AG09309 (cell line): ENCODE data around the gene IRAG1.
A peak's percentile ranks its signal among the peaks of the same experiment; 100 is the strongest.

Experiments
- DNase-seq: peaks from one replicate; pipeline ENCODE4 v3.0.0-alpha.2; 2010; ENCODE audit warnings: low read depth
- H3K4me3 ChIP-seq: 2 replicates; pipeline ENCODE4 v1.5.1; 2011; ENCODE audit warnings: mild to moderate bottlenecking, low read depth, low read length, moderate library complexity; ENCODE audit not compliant: control insufficient read depth
- TF ChIP-seq, protein P1 (sequence below): IDR thresholded peaks from 2 replicates; pipeline ENCODE4 v1.5.1; 2011; ENCODE audit warnings: mild to moderate bottlenecking, low read depth, low read length, inconsistent platforms; ENCODE audit not compliant: insufficient read depth, control insufficient read depth; ENCODE audit errors: missing control alignments

The IRAG1 gene, protein sequence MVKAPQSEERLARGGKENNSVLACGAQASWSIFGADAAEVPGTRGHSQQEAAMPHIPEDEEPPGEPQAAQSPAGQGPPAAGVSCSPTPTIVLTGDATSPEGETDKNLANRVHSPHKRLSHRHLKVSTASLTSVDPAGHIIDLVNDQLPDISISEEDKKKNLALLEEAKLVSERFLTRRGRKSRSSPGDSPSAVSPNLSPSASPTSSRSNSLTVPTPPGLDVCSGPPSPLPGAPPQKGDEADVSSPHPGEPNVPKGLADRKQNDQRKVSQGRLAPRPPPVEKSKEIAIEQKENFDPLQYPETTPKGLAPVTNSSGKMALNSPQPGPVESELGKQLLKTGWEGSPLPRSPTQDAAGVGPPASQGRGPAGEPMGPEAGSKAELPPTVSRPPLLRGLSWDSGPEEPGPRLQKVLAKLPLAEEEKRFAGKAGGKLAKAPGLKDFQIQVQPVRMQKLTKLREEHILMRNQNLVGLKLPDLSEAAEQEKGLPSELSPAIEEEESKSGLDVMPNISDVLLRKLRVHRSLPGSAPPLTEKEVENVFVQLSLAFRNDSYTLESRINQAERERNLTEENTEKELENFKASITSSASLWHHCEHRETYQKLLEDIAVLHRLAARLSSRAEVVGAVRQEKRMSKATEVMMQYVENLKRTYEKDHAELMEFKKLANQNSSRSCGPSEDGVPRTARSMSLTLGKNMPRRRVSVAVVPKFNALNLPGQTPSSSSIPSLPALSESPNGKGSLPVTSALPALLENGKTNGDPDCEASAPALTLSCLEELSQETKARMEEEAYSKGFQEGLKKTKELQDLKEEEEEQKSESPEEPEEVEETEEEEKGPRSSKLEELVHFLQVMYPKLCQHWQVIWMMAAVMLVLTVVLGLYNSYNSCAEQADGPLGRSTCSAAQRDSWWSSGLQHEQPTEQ

DNA sequence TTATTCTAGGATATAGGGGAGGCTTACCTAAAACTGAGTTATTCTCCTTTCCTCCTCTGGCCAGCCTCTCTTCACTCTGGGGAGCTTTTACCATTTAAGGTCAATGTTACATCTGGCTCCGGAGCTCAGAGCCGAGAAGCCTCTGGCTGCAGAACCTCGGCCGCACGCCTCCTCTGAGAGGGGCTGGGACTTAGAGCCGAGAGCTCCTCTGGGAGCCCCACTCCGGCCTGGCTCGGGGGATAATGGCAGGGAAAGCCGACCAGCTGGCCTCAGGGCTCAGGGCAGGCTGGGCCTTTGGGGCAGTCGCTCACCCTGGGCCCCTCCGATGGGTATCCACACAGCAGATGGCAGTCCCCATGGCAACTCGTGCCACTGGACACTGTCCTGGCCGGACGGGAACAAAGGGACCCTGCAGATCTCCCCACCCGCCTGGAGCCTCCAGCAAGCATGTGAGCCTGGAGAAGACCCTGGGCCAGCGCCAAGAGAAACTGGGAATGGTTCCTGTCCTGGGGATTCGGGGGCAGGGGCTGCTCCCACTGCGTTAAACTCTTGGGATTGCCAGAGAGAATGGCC lies at the start of gene IRAG1:
Gene IRAG1 (minus strand): TSS at position 247 of the 573 bp plus-strand sequence. CDS start 153 bp downstream, at position 94.
- H3K4me3 ChIP-seq, result peak within 1 kb of the TSS; percentile 25
- DNase-seq, result no peak
- TF ChIP-seq, protein P1, sequence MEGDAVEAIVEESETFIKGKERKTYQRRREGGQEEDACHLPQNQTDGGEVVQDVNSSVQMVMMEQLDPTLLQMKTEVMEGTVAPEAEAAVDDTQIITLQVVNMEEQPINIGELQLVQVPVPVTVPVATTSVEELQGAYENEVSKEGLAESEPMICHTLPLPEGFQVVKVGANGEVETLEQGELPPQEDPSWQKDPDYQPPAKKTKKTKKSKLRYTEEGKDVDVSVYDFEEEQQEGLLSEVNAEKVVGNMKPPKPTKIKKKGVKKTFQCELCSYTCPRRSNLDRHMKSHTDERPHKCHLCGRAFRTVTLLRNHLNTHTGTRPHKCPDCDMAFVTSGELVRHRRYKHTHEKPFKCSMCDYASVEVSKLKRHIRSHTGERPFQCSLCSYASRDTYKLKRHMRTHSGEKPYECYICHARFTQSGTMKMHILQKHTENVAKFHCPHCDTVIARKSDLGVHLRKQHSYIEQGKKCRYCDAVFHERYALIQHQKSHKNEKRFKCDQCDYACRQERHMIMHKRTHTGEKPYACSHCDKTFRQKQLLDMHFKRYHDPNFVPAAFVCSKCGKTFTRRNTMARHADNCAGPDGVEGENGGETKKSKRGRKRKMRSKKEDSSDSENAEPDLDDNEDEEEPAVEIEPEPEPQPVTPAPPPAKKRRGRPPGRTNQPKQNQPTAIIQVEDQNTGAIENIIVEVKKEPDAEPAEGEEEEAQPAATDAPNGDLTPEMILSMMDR, result no peak

DNA sequence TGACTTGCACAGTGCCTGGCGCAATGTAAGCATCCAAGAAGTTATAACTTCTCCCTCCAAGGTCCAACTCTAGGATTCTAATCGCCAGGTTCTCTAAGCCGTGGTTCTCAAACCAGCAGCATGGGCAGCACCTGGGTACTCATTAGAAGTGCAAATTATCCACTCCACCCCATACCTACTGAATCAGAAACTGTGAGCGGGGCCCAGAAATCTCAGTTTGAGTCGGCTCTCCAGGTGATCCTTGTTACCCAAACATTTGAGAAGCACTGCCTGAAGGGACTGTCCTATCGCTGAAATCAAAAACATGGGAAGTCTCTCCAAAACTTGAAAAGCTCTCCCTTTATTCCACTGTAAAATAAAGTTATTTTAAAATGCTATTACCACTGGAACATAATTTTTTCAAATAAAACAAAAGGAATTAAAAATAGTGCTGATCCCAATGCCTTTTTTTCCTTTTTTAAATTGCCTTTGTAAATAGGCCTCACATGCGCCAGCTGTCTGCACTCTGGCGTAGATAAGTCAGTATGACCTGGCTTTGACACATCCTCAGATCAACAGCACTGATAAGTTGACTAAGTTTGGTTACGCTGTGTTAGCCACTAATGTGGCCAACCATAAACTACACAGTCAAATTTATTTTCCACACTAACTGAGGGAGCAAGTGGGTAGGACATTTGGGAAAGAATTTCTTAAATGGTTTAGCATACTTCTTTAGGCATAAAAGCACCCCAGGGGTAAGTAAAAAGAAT lies 49.1 kb upstream of the IRAG1 start:
- DNase-seq, result peak; percentile 66
- H3K4me3 ChIP-seq, result no peak overlapping the region

DNA sequence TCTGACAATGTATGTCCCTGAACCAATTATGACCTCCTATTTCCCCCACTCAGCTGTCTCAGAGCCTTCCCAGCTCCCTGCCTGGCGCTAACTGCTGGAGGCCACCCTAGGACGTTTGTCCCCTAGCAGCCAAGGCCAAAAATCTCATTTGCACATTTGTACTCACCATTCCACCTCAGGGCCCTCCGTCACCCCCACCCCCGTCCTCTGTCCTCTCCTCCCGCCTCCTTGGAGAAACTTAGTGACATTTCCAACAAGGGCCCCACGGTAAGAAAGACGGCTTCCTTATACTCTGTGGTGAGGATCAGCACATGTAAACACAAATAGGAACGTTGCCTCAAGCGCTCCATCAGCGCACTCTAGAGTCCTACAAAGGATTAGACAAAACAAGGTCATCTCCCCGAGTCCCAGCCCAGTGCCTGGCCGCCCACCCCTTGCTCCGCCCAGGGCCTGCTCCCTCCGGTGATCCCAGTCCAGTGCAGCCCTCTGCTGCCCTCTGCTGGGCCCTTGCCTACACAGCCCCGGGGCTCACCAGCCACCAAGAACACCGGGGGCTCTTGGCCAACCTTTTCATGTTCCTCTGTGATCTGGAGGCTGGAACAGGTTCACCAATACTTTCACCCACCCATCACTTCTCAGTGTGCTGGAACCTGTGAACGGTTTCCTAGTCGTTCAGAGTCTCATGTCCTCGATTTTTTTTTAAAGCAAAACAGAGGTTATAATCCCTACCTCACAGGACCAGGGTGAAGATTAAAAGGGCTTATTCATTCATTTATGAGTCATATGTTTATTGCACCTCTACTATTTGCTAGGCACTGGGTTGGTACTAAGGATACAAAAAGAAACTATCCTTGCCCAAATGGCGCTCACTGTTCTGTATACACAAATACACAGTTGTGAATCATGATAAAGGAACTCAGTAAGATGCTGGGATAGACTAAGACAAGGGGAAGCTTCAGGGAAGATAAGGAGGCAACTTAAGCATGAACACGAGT lies 42.2 kb upstream of the IRAG1 start:
- H3K4me3 ChIP-seq, result peak overlapping the region; percentile 43
- peak; percentile 92 for DNase-seq
- TF ChIP-seq, protein P1, result peak; percentile 99

More for the DNA sequence above, 49.1 kb upstream of the IRAG1 start:
- TF ChIP-seq, protein P1, result no peak

DNA sequence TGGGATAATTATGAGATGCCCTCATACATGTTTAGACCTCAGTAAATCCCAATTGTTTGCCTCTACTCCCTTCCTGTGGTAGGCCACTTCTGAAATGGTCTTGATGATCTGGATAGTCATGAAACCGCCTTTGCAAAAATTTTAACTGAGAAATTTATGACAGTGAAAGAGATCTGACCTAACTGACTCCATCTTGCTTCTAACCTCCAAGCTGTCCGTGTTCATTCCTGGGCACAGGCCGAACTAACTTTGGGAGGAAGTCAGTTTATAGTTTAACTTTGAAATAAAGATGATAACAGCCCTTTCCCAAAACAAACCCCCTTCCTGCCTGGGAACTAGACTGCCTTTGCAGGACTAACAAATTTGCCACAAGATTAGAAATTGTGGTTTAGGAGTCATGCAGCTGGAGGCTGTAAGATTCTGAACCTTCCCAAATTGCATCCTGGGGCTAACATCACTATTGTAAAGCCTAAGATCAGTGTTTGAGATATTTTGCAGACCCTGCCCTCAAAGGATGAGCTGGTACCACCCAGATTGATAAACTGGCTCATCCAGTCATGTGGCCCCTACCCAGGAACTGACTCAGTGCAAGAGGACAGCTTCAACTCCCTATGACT lies 37.6 kb upstream of the IRAG1 start:
- TF ChIP-seq, protein P1, result no peak
- no peak overlapping the region for H3K4me3 ChIP-seq
- DNase-seq, result no peak

DNA sequence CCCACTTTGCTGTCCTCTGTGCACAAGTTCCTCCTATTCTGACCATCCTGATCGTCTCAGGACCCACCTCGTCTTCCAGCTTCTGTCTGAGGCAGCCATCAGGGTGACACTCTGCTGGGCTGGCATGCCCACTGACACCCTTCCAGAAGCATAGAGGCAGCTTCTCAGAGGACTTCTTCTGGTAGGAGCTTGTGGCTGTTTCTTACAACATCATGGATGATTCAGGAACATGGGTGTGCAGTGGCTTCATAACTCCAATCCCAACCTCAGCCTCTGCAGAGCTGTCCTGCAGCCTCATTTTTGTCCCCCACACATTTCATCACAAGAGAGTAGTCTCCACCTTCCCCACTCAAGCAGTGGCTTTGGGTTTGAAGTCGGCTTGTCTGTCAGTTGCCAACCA lies 36.6 kb upstream of the IRAG1 start:
- TF ChIP-seq, protein P1, result no peak
- DNase-seq, result no peak
- no peak overlapping the region for H3K4me3 ChIP-seq
